ENCODE results near the gene ZNF574. TPM values are rescaled to one million over a fixed set of nuclear protein-coding genes. Genes with fewer than 3 reads are reported as not detected.

ZNF574 gene
- polyA plus RNA-seq, 1 of the 3 experiments (the other 2 are of a cell fraction), result 8.5 TPM

DNA sequence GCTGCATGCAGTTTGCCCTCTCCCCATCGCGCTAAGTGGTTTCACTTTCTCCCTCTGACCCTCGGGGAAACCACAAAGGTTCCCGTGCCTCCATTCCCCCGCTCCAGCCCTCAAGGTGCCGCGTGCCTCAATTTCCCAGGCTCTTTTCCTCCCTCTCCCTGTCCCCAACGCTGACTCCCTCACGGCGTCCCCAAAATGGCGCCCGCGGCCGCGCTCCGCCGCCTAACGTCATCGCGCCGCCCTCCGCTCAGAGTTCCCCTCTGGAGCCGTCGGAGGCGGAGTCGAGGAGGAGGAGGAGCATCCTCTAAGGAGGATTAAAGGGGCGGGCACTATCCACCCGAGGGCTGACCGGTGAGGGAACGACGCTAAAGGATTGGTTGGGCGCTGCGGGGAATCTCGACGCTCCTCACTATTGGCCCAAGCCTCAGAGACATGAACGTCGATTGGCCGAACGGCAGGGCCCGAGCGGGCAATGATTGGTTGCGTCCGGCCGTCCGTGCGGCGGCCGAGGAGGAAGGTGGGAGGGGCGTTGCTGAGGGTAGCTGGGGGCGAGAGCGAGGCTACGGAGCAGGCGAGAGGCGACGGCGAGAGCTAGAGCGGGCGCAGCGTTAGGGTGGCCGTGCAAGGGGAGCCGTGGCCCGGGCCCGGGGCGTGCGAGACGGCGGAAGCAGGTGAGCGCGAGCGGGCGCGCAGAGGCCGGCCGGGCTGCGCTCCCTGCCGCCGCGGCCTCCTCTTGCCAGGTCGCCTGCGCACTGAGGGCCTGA, at the start of gene ZNF574 (continued):
- TF ChIP-seq REST (IDR thresholded peaks at IDR 0.05; ENCODE audit: low read depth, low read length) (no peak), SMC3 (IDR thresholded peaks at IDR 0.05; ENCODE audit: low read depth, low read length) (no peak), RFX5 (IDR thresholded peaks at IDR 0.05; ENCODE audit: low read length) (peak; percentile 94), EZH2phosphoT487 (IDR thresholded peaks at IDR 0.05; ENCODE audit: borderline replicate concordance, low read depth) (no peak), MEF2A (IDR thresholded peaks at IDR 0.05; ENCODE audit: borderline replicate concordance, low read depth) (no peak)
- TF ChIP-seq, protein P1, sequence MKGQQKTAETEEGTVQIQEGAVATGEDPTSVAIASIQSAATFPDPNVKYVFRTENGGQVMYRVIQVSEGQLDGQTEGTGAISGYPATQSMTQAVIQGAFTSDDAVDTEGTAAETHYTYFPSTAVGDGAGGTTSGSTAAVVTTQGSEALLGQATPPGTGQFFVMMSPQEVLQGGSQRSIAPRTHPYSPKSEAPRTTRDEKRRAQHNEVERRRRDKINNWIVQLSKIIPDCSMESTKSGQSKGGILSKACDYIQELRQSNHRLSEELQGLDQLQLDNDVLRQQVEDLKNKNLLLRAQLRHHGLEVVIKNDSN (IDR thresholded peaks at IDR 0.05; ENCODE audit: borderline replicate concordance, low read depth), result 0 out of 2 replicates have a peak, but pooled peaks have one; percentile 40

GRCh38 chr19:42028304-42029216, 47.4 kb upstream of the ZNF574 start:
- H3K9me3 ChIP-seq, result no peaks in the 10 kb centered on the region

More at GRCh38 chr19:42028304-42029216, 47.4 kb upstream of the ZNF574 start:
- peak overlapping the region in 1 of 2 experiments; percentile 52; a peak in 1 of 4 replicates for H3K4me3 ChIP-seq (ENCODE audit: low read depth in 2 of 2, low read length in 1 of 2)
- ChIA-PET CTCF (interaction anchor here (0.6 to 4.8 kb wide), 22 partner anchors 8 to 821 kb away, joined by 3 to 36 read pairs (median 5); partner anchors contain the start of gene RABAC1), POLR2A (interaction anchor here (1.0 kb wide), 1 partner anchor 35 kb away, joined by 3 read pairs; no protein-coding TSS in a partner anchor)
- H4K20me1 ChIP-seq (ENCODE audit: insufficient read depth), result no peaks in the 10 kb centered on the region
- no peaks in the 10 kb centered on the region for H3K79me2 ChIP-seq (ENCODE audit: insufficient read depth)
- H3K36me3 ChIP-seq (replicated peaks in 1 of 2; ENCODE audit: control insufficient read depth in 1 of 2, insufficient read depth in 2 of 2, low read length in 1 of 2), result no peaks in the 10 kb centered on the region
- WGBS (ENCODE audit: low lambda C conversion rate), result 60% methylated on average over 8 of the region's 8 CpGs
- TF ChIP-seq CTCF (IDR thresholded peaks at IDR 0.05) (peak; percentile 56), NFIC (IDR thresholded peaks at IDR 0.05; ENCODE audit: borderline replicate concordance) (no peak)
- H3F3A ChIP-seq (replicated peaks; ENCODE audit: insufficient read depth), result no peaks in the 10 kb centered on the region
- H3K4me1 ChIP-seq (ENCODE audit: control insufficient read depth in 1 of 2, insufficient read depth in 2 of 2, low read depth in 1 of 2, low read length in 1 of 2), result no peaks in the 10 kb centered on the region
- no peaks in the 10 kb centered on the region; the same call in 1 of the 2 replicates for H3K27me3 ChIP-seq (ENCODE audit: insufficient read depth)
- DNase-seq, result peak; percentile 65
- H3K9me2 ChIP-seq, result no peaks in the 10 kb centered on the region
- no peak overlapping the region for H2AFZ ChIP-seq (ENCODE audit: low read depth)
- H3K9ac ChIP-seq, result no peak overlapping the region
- no peak overlapping the region for H3K27ac ChIP-seq (ENCODE audit: low read depth in 2 of 2, low read length in 1 of 2)
- H3K4me2 ChIP-seq, result no peak overlapping the region
